Left ventricle myocardium inferior (tissue), 1 donor: ENCODE measurements around the gene OPCML. TPM values are rescaled to one million over a fixed set of nuclear protein-coding genes. Genes with fewer than 3 reads are reported as not detected.

Source experiments
- DNase-seq: peaks from one replicate; pipeline ENCODE4 v3.0.0-alpha.2; 2020
- H3K27ac ChIP-seq: fragments of 200-600 bp; replicated peaks from 2 replicates; pipeline ENCODE4 v1.8.0; 2021
- H3K27me3 ChIP-seq: fragments of 200-600 bp; 2 replicates; pipeline ENCODE4 v1.8.0; 2021; ENCODE audit warnings: low read depth
- H3K36me3 ChIP-seq: fragments of 200-600 bp; 2 replicates; pipeline ENCODE4 v1.8.0; 2021
- H3K4me1 ChIP-seq: fragments of 200-600 bp; 2 replicates; pipeline ENCODE4 v1.8.0; 2021
- H3K4me3 ChIP-seq: fragments of 200-600 bp; 2 replicates; pipeline ENCODE4 v1.8.0; 2021; ENCODE audit warnings: mild to moderate bottlenecking, moderate library complexity
- H3K9me3 ChIP-seq: fragments of 200-600 bp; replicated peaks from 2 replicates; pipeline ENCODE4 v1.8.0; 2021
- CTCF ChIP-seq: fragments of 200-600 bp; IDR thresholded peaks from 2 replicates; pipeline ENCODE4 v1.8.0; 2021; ENCODE audit warnings: antibody characterized with exemption, mild to moderate bottlenecking, borderline replicate concordance
- intact Hi-C: fragments of 100-400 bp; cut with micrococcal nuclease; formaldehyde crosslinking; loops from one replicate; pipeline ENCODE4 v1.11.0; 2022
- total RNA-seq: library from RNA; stranded (reverse); fragmentation: NEBNext Ultra II Directional; extraction: Animal tissue kit (Norgen Biotek cat#: 25700); gene quantifications from one replicate; pipeline ENCODE4 v1.2.1, GENCODE V29; 2021
- donor health status: DM: no; HTN: yes; CAD: no; lungs with severe emphysema.

OPCML gene
- total RNA-seq, 1 donor from 2014 or later, result 0.63 TPM

GRCh38 chr11:133491680-133492383, 40.5 kb downstream of the OPCML start:
- intact Hi-C loops, result no loop called here
- H3K36me3 ChIP-seq, result no peaks in the 10 kb centered on the region
- no peak for TF ChIP-seq CTCF

GRCh38 chr11:133480722-133481121, 51.6 kb downstream of the OPCML start:
- Histone ChIP-seq H3K4me1 (no peaks in the 10 kb centered on the region), H3K36me3 (no peaks in the 10 kb centered on the region), H3K27me3 (peaks cover 51% of the 10 kb centered on the region), H3K27ac (no peak overlapping the region), H3K4me3 (no peak overlapping the region), H3K9me3 (peaks cover 10% of the 10 kb centered on the region)
- DNase-seq, result no peak
- no peak for TF ChIP-seq CTCF
- intact Hi-C loops, result no loop called here

More at GRCh38 chr11:133491680-133492383, 40.5 kb downstream of the OPCML start:
- H3K9me3 ChIP-seq, result peaks cover 6% of the 10 kb centered on the region
- DNase-seq, result no peak
- no peak overlapping the region for H3K4me3 ChIP-seq
- H3K27ac ChIP-seq, result no peak overlapping the region
- peaks cover 9% of the 10 kb centered on the region for H3K4me1 ChIP-seq
- peaks cover 7% of the 10 kb centered on the region for H3K27me3 ChIP-seq

- Histone ChIP-seq H3K9me3 (no peaks in the 10 kb centered on the region), H3K36me3 (no peaks in the 10 kb centered on the region), H3K4me1 (no peaks in the 10 kb centered on the region), H3K27me3 (peaks cover 51% of the 10 kb centered on the region), H3K4me3 (no peak overlapping the region), H3K27ac (no peak overlapping the region)
- no peak for TF ChIP-seq CTCF
- no peak for DNase-seq
- intact Hi-C loops, result no loop called here
Measured at GRCh38 chr11:133479209-133479608, 53.1 kb downstream of the OPCML start.

GRCh38 chr11:133477251-133477625, 55.1 kb downstream of the OPCML start:
- intact Hi-C loops, result no loop called here
- Histone ChIP-seq H3K36me3 (no peaks in the 10 kb centered on the region), H3K4me3 (no peak overlapping the region), H3K9me3 (no peaks in the 10 kb centered on the region), H3K4me1 (no peaks in the 10 kb centered on the region), H3K27me3 (peaks cover 56% of the 10 kb centered on the region), H3K27ac (no peak overlapping the region)
- DNase-seq, result no peak
- no peak for TF ChIP-seq CTCF

GRCh38 chr11:133476570-133477250, 55.6 kb downstream of the OPCML start:
- DNase-seq, result no peak
- Histone ChIP-seq H3K27ac (no peak overlapping the region), H3K4me3 (no peak overlapping the region), H3K27me3 (peaks cover 55% of the 10 kb centered on the region), H3K4me1 (no peaks in the 10 kb centered on the region), H3K36me3 (no peaks in the 10 kb centered on the region), H3K9me3 (no peaks in the 10 kb centered on the region)
- intact Hi-C loops, result no loop called here
- TF ChIP-seq CTCF, result no peak
